D341Med (cell line): ENCODE results near the gene EPS15.
A peak's percentile ranks its signal among the peaks of the same experiment; 100 is the strongest.
"Not testable (repeated sequence)": the region's sequence is repeated elsewhere in the genome, so short reads cannot be mapped to it uniquely, and the experiment has no call there.

Experiments
- DNase-seq: peaks from one replicate; pipeline ENCODE4 v3.0.0; 2012; ENCODE audit warnings: low spot score

EPS15 gene

DNA sequence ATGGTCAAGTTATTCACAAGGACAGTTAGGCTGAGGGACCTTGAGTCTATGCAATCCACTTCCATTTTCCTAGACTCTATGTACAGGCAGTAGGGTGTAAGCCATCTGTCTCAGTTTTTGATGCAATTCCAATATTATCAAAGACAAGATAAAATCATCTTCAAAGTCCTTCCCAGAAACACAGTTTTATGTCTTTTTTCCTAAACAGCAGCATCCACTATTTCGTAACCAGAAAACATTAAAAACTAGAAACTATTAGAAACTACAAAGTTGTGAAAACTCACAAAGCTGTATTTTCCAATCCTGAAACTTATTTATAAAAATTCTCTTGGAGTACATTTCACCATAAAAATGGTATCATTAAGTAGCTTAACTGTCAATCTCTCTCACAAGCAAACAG is 93.8 kb downstream of the EPS15 start:
- DNase-seq, result no peak

GRCh38 chr1:51423073-51423821 is 95.8 kb downstream of the EPS15 start:
- no peak for DNase-seq

GRCh38 chr1:51422367-51423072 is 96.5 kb downstream of the EPS15 start:
- no peak for DNase-seq

DNA sequence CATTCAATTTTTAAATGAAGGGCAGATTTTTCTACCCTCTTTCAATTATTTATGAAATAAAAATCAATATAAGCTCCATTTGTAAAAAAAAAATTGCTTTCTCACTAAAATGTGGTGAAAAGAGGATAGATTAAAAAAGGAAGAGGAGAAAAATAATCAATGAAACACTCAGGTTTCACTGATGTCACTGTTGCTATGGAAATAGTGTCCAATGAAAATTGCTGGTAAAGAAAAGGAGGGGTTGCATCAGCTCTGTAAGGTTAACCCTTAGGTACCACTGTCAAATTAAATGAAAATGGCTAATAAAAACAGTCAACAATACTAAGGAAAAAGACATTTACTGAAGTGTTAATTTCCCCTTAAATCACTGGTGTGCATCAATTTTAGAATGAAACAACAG is 97.1 kb downstream of the EPS15 start:
- DNase-seq, result peak; percentile 59

DNA sequence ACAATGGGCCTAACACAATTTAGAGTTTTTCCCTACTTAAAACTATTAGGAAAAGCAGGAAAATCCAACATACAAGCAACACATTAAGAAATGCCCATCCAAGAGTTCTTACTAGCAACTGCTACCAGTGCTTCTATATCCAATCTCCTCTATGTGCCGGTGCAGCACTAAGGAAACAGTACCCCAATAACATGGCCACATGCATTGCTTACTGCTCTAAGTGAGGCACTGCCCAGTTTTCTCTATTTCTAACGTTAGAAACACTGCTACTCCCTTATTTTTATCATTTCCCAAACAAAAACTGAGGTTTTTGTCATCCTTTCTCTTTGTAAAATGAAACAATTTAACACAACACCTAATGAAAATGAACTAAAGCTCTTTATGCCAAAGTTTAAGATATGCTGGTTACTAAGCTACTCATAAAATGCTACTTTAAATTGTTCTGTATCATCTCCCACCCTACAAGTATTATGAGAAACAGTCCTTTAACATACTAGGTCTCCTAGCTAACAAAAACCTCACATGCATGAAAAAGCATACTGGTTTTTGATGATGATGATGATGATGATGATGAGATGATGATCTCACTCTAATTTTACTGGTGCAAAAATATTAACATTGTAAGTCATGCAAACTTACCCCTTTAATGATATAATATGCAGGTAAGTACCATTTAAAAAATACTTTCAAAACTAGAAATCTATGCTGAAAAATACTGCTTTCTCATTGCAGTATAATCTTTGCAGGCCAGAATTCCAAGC is 98.0 kb downstream of the EPS15 start:
- DNase-seq, result no peak

- DNase-seq, result no peak
Measured at GRCh38 chr1:51418384-51418959, 100.6 kb downstream of the EPS15 start.

GRCh38 chr1:51417496-51418383 is 101.3 kb downstream of the EPS15 start:
- no peak for DNase-seq

DNA sequence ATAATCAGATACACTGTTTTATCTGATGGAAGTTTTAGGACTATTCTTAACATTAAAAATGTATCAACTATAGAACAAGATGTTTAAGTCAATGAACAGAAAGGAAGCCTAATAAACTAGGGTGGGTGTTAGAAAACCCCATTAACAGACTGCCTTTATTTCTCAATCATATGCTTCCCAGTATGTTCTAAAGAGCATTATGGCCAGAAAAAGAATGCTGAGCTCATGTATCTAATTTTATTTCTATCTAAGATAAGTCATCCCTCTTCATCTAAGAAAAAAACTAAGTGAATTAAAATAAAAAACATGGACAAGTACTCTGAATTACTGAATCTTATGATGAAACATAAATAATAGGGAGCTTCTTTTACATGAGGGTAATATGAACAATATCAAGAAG is 102.2 kb downstream of the EPS15 start:
- no peak for DNase-seq

- no peak for DNase-seq
Measured at GRCh38 chr1:51415963-51416362, 103.1 kb downstream of the EPS15 start.

DNA sequence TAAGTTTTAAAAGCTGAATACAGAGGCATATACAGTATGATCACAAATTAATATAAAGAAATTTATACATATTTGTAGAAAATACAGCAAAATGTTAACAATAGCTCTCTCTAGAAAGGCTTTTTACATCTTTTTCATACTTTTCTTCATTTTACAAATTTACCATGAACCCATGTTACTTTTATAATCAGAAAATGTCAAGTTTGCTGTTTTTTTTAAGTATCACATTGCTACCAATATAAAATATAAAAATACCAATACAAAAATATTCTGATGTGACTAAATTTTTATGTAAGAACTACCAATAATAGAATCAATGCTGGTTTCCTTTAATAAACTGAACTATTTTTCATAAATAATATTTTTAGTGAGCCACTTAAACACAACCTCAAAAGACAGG is 104.3 kb downstream of the EPS15 start:
- DNase-seq, result no peak

DNA sequence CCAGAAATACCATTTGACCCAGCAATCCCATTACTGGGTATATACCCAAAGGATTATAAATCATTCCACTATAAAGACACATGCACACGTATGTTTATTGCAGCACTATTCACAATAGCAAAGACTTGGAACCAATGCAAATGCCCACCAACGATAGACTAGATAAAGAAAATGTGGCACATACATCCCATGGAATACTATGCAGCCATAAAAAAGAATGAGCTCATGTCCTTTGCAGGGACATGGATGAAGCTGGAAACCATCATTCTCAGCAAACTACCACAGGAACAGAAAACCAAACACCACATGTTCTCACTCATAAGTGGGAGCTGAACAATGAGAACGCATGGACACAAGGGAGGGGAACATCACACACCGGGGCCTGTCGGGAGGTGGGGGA is 107.2 kb downstream of the EPS15 start:
- DNase-seq, result not testable (repeated sequence)

DNA sequence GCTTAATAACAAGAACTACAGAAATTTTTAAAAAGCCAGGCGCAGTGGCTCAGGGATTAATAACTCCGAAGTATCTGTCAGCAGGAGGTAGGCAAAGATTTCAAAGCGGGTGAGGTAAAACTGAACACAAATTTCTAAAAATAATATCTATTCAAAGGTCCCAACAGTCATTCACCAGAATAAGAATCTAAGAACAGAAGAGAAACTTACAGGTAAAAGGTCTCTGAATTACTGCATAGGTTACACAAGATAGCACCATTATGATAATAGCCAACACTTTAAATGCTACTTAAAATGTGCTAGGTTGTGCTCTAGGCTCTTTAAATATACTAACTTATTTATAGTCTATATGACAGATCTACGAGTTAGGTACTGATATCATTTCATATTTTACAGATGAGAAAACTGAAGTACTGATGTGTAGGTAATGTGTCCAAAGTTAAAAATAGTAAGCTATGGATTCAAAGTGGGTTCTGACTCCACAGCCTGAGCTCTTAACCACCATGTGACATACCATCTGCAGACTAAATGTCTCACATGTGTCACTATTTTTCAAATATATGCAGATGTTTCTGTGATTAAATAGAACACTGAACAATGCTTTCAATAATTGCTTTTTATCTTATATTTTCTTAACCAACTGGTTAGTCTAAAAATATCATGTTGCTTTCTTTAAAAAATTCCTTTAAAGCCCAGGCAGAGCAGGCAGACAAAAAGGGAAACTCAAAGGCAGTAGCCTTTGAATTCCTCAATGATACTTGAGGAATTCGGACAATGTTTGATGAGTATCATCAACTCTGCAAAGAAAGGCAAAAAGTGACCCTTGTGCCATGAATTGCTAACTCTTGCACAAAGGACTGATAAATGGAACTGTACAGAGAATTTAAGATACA is 108.3 kb downstream of the EPS15 start:
- DNase-seq, result no peak

DNA sequence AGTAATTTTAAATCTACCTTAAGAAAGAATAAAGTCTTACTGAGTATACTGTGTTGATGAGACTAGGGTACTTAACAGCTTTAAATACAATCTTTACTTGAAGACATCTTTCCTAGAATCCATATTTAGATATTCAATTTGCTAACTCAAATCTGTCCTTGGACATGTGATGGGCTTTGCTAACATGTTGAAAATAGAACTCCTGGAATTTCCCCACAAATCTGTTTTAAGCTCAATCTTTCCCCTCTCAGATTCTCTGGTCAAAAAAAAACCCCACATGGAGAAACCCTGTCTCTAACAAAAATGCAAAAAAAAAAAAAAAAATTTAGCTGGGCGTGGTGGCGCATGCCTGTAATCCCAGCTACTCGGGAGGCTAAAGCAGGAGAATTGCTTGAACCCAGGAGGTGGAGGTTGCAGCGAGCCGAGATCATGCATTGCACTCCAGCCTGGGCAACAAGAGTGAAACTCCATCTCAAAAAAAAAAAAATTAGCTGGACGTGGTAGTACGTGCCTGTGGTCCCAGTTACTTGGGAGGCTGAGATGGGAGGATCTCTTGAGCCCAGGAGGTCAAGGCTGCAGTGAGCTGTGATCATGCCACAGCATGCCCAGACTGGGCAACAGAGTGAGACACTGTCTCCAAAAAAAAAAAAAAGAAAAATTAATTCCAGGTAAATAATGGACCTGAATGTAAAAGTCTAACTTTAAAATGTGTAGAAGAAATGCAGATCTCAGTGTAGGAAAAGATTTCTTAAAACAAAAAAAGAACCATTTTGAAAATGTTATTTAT is 109.1 kb downstream of the EPS15 start:
- not testable (repeated sequence) for DNase-seq

- no peak for DNase-seq
Measured at GRCh38 chr1:51392241-51392640, 126.8 kb downstream of the EPS15 start.

- not testable (repeated sequence) for DNase-seq
Measured at GRCh38 chr1:51390641-51391040, 128.4 kb downstream of the EPS15 start.

GRCh38 chr1:51387288-51387687 is 131.8 kb downstream of the EPS15 start:
- DNase-seq, result not testable (repeated sequence)

GRCh38 chr1:51386259-51386658 is 132.8 kb downstream of the EPS15 start:
- DNase-seq, result not testable (repeated sequence)

- DNase-seq, result no peak
Measured at GRCh38 chr1:51385776-51386175, 133.3 kb downstream of the EPS15 start.

- no peak for DNase-seq
Measured at GRCh38 chr1:51381964-51382363, 137.1 kb downstream of the EPS15 start.

GRCh38 chr1:51380936-51381335 is 138.1 kb downstream of the EPS15 start:
- DNase-seq, result no peak
